Measurements from ENCODE around the gene S100PBP.

Gene S100PBP

GRCh38 chr1:32830092-32830852 is 12.8 kb downstream of the S100PBP start:
- DNase-seq = no peak

- no peak for DNase-seq
Measured at GRCh38 chr1:32831878-32832277, 14.4 kb downstream of the S100PBP start.

GRCh38 chr1:32848354-32849063 is 31.1 kb downstream of the S100PBP start:
- no peak for DNase-seq

- DNase-seq = no peak
Measured at GRCh38 chr1:32855861-32856617, 38.6 kb downstream of the S100PBP start.

GRCh38 chr1:32858136-32858535 is 40.7 kb downstream of the S100PBP start:
- no peak for DNase-seq

- DNase-seq = no peak
Measured at GRCh38 chr1:32858791-32859190, 41.3 kb downstream of the S100PBP start.

- no peak for DNase-seq
Measured at GRCh38 chr1:32859915-32860314, 42.5 kb downstream of the S100PBP start.

GRCh38 chr1:32860566-32860965 is 43.1 kb downstream of the S100PBP start:
- no peak for DNase-seq

- DNase-seq = no peak
Measured at GRCh38 chr1:32861904-32862695, 44.6 kb downstream of the S100PBP start.

- DNase-seq = no peak
Measured at GRCh38 chr1:32863218-32863880, 45.9 kb downstream of the S100PBP start.

GRCh38 chr1:32863881-32864245 is 46.4 kb downstream of the S100PBP start:
- no peak for DNase-seq

- no peak for DNase-seq
Measured at GRCh38 chr1:32864375-32865019, 47.0 kb downstream of the S100PBP start.

- DNase-seq = no peak
Measured at GRCh38 chr1:32865639-32866405, 48.4 kb downstream of the S100PBP start.

GRCh38 chr1:32867151-32867550 is 49.7 kb downstream of the S100PBP start:
- no peak for DNase-seq

- DNase-seq = no peak
Measured at GRCh38 chr1:32867671-32868070, 50.2 kb downstream of the S100PBP start.

GRCh38 chr1:32868085-32868484 is 50.6 kb downstream of the S100PBP start:
- no peak for DNase-seq

GRCh38 chr1:32868806-32869455 is 51.5 kb downstream of the S100PBP start:
- DNase-seq = no peak

- DNase-seq = no peak
Measured at GRCh38 chr1:32869923-32870614, 52.6 kb downstream of the S100PBP start.

- DNase-seq = no peak
Measured at GRCh38 chr1:32870615-32871363, 53.3 kb downstream of the S100PBP start, which contains the start of gene FNDC5. Gene FNDC5 (minus strand): TSS chr1:32870912.
